GM18861 (cell line): Measurements from ENCODE around the gene P2RY2.
"Not testable (repeated sequence)": the region's sequence is repeated elsewhere in the genome, so short reads cannot be mapped to it uniquely, and the experiment has no call there.

ENCODE experiments used
- ATAC-seq: cut with Tn5 transposase; IDR thresholded peaks from one replicate; pipeline ENCODE4 v1.9.1; 2021; ENCODE audit not compliant: unreplicated experiment

P2RY2 gene

DNA sequence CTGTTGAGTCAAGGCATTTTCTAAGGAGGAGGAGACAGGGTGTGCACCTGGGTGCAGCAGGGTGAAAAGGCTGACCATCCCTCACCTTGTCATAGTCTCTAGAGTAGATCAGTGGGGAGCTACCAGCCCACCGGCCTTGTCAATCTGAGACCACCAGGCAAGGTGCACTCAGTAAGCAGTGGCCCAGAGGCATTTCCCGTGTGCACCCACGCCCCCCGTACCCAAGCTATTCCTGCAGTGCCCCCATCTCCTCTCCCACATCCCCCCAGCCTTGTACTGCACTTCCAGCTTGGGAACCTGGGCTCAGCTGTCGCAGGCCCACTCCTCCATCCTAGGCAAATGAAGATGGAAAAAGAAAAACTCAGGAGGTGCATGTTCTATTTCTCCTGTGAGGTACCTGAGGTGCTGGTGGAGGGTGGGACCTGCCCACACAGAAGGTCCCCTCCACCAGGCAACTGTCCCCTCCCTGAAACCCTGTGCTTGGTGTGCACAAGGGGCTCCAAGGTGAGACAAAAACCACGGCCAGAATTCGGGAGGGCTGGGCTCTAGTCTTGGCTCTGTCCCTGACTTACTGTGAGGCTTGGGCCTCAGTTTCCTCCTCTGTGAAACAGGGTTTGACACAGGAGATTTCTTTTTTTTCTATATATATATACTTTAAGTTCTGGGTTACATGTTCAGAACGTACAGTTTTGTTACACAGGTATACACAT lies 8.4 kb downstream of the P2RY2 start:
- no peak for ATAC-seq

DNA sequence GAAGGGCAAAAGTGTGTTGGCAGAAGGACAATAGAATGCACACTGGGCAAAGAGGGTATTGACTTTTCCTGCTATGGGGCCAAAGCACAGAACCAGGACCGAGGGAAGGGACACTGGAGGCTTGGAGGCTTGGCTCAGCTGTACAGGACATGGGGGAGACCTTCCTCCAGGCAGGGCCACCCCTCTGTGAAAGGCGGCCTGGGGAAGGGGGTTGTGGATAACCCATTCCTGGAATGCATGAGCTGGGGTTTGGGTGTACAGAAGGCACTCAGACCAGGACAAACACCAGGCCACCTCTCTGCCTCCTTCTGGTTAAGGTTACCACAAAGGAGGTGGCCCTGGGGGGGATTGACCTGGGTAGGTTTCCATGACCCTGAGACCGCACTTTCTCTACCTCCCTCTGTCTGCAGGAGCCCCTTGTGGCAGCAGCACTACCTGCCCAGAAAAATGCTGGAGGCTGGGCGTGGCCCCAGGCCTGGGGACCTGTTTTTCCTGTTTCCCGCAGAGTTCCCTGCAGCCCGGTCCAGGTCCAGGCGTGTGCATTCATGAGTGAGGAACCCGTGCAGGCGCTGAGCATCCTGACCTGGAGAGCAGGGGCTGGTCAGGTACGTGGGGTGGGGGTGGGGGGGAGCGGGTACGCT lies 9.6 kb downstream of the P2RY2 start:
- no peak for ATAC-seq

DNA sequence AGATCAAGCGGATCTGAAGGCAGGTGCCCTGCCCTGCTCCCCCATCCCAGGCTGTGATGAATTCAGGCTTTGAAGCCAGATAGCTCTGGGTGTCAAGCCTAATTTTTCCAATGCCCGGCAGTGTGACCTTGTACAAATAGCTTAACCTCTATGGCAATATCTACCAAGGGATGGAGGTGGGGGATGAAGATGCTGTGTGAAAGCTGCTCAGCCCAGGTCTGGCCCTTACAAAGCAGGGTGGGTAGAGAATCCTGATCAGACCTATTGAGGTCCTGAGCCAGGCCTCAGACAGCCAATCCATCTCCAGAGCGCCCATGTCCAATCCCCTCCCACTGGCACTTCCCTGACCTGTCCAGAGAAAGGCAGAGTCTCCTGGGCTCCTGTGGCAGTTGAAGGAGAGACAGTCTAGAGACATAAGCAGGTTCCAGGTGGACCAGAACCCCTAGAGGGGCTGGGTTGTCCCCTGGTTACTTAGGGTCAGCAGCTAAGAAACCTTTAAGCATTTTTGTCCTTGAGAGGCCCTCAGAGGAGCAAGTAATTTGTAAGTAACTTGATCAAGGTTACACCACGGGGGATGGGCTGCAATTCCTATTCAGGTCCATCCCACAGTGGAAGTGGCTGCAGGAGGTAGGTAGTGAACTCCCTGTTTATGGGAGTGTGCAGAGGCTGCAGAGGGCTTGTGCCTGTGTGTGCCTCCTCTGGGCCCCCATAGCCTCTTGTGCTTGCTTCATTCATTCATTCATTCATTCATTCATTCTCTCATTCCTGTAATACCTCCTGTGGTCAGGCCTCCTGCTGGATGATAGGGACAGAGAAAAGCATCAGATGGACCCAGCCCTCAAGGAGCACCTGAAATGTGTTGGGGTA lies 10.4 kb downstream of the P2RY2 start:
- ATAC-seq: no peak

DNA sequence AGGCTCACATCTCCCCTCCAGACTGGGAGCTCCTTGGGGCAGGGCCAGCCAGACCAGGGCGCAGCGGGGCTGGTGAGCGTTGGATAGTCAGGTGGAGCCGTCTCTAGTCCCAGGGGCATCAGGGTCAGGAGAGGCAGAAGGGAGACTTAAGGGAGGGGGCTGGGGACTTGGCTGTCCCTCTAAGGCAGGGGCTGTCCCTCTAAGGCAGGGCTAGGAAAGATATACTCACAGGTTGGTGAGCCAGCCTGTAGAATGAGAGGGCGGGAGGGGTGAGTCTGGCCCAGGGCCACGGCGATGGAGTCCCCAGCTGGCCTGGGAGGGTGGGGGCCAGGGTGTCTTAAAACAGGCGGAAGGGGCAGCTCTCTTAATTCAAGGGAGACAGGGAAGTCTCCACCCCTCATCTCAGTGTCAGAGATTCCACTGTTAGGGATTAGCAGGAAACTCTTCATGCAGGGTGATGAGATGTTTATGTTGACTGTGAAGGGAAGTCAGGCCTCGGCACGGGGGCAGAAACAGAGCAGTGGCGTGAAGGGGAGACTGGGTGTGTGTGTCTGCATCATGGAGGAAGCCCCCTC lies 11.3 kb downstream of the P2RY2 start:
- no peak for ATAC-seq

DNA sequence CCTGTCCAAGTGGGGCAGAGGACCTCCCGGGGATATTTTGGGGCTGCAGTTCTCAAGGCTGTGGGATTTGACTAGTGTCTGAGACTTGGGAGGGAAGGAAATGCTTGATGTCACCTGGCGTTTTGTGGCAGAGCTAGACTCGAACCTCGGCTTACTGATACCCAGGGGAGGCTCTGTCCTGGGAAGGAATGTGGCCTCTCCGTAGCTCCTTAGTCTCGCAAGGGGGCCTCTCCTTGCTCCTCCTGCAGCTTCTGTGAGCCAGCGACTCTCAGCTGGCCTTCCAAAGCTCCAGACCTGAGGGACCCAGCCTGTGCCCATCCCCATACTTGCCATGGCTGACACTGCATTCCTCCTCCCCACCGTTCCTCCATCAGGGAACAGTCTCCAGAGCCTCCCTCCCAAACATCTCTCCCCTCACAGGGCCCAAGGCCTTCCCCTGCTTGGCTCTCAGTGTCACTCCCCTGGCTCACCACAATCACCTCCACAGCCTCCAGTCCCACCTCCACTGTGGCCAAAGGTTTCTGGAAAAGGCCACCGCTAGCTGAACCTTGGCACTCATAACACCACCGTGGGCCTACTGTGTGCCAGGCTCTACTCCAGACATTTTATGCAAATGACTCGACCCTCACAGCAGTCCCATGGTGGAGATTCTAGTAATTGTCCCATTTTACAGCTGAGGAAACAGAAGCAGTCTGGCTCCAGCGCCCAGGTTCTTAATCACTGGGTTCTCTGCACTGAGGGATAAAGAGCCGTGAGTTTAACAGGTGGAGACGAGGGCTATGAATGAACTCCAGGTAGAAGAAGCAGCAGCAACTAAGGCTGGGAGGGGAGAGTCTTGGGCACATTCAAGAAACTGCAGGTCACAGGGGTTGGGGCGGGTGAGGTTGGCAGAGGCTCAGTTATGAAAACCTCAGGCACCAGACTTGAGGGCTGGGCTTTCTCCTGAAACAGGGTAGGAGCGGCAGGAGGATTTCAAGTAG lies 12.1 kb downstream of the P2RY2 start:
- no peak for ATAC-seq

DNA sequence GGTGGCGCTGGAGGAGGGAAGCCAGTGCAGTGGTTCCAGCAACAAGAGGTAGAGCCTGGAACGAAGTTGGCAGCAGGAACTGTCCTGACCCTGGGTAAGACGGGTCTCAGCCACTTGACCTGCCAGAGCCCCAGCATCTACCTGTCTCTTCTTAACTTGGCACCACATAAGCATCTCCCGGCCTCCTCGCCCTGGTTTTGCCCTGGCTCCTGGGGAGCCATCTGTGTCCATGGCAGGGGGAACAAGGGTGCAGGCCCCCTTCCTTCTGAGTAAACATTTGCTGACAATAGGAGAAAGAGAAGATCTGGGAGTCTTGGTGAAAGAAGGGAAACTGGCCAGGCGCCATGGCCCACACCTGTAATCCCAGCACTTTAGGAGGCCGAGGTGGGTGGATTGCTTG lies 12.8 kb downstream of the P2RY2 start:
- ATAC-seq: no peak

DNA sequence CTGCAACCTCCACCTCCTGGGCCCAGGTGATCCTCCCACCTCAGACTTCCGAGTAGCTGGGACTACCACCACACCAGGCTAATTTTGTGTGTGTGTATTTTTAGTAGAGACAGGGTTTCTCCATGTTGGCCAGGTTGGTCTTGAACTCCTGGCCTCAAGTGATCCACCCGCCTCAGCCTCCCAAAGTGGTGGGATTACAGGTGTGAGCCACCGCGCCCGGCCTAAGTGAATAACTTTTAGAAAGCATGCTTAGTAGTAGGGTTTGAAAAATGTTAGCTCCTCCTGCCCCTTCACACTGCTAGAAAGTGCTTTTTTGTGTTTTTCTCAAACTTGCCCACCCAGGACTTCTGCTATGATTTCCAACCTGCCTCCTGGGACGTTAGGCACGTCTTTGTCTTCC lies 14.4 kb downstream of the P2RY2 start:
- not testable (repeated sequence) for ATAC-seq

DNA sequence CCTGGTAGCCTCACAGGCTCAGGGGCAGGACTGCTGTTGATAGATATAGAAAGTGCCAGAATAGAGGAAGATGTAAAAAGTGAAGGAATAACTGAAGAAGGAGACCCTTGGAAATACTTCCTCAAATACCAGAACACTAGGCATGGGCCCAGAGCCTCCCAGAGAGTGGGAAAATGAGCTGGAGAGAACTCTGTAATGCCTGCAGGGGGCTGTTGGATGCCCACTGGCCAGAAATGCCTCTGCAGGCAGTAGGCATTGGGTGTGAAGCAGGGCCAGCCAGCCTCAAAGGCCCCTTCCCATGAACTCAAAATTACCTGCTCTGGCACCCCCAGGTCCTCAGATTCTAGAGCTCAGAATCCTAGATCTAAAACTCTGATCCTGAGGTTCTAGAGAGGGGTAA lies 15.1 kb downstream of the P2RY2 start:
- no peak for ATAC-seq

DNA sequence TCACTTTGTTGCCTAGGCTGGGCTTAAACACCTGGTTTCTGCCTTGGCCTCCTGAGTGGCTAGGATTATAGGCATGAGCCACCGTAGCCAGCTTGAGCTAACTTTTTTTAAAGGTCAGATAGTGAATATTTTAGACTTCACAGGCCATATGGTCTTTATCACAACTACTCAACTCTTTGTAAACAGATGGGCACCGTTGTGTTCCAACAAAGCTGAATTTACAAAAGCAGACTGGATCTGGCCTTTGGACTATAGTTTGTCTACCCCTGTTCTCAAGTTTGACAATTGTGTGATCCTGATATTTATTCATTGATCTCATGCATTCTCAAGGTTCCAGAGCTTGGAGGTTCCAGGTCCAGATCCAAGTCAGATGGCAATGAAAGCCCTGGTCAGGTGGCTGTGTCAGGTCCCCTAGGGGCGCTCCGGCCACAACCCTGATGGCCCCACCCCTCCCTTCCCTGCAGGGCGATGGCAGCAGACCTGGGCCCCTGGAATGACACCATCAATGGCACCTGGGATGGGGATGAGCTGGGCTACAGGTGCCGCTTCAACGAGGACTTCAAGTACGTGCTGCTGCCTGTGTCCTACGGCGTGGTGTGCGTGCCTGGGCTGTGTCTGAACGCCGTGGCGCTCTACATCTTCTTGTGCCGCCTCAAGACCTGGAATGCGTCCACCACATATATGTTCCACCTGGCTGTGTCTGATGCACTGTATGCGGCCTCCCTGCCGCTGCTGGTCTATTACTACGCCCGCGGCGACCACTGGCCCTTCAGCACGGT lies 15.8 kb downstream of the P2RY2 start:
- no peak for ATAC-seq

DNA sequence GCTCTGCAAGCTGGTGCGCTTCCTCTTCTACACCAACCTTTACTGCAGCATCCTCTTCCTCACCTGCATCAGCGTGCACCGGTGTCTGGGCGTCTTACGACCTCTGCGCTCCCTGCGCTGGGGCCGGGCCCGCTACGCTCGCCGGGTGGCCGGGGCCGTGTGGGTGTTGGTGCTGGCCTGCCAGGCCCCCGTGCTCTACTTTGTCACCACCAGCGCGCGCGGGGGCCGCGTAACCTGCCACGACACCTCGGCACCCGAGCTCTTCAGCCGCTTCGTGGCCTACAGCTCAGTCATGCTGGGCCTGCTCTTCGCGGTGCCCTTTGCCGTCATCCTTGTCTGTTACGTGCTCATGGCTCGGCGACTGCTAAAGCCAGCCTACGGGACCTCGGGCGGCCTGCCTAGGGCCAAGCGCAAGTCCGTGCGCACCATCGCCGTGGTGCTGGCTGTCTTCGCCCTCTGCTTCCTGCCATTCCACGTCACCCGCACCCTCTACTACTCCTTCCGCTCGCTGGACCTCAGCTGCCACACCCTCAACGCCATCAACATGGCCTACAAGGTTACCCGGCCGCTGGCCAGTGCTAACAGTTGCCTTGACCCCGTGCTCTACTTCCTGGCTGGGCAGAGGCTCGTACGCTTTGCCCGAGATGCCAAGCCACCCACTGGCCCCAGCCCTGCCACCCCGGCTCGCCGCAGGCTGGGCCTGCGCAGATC lies 16.5 kb downstream of the P2RY2 start:
- no peak for ATAC-seq

DNA sequence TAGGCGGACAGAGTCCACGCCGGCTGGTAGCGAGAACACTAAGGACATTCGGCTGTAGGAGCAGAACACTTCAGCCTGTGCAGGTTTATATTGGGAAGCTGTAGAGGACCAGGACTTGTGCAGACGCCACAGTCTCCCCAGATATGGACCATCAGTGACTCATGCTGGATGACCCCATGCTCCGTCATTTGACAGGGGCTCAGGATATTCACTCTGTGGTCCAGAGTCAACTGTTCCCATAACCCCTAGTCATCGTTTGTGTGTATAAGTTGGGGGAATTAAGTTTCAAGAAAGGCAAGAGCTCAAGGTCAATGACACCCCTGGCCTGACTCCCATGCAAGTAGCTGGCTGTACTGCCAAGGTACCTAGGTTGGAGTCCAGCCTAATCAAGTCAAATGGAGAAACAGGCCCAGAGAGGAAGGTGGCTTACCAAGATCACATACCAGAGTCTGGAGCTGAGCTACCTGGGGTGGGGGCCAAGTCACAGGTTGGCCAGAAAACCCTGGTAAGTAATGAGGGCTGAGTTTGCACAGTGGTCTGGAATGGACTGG lies 17.2 kb downstream of the P2RY2 start:
- no peak for ATAC-seq

DNA sequence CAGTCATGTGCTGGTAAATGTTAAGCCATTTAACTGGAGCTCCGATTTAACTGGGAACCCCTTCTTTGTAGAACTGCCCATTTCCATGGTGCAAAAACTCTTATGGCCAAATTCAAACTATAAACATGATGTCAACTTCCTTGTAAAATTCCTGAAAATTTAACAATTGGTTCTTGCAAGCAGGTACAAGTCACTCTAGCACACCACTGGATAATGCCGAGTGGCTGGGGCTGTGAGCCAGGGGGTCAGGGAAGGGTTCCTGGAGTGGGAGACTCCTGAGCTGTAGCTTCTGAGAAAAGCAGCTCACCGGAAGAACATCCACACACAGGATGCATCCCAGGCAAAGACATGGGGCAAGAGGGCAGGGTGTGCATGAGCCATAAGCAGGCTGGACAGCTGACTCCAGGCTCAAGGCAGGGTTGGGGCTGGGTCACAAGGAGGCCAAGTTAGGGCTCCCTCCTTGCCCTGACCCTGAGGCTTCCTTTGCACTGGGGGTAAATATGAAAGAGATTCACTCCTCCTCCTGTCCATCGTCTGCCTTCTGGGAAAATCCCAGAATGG lies 18.2 kb downstream of the P2RY2 start:
- no peak for ATAC-seq

DNA sequence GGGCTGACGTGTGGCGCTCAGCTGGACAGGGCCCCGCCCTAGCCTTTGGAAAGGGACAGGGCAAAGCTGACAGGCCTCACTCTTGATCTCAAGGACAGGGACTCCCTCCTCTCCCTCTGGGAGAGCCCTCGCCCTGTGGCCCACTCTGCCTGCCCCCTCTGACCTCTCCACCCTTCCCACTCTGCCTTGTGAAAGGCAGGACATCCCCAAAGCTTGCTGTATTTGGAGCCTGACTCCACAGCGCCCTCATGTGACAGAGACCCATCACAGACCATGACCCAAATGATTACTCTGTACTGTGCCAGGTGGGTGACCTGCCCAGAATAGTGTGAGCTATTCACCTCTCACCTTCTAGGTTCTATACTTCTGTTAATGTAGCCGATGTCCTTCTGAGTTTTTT lies 18.8 kb downstream of the P2RY2 start:
- ATAC-seq: no peak

DNA sequence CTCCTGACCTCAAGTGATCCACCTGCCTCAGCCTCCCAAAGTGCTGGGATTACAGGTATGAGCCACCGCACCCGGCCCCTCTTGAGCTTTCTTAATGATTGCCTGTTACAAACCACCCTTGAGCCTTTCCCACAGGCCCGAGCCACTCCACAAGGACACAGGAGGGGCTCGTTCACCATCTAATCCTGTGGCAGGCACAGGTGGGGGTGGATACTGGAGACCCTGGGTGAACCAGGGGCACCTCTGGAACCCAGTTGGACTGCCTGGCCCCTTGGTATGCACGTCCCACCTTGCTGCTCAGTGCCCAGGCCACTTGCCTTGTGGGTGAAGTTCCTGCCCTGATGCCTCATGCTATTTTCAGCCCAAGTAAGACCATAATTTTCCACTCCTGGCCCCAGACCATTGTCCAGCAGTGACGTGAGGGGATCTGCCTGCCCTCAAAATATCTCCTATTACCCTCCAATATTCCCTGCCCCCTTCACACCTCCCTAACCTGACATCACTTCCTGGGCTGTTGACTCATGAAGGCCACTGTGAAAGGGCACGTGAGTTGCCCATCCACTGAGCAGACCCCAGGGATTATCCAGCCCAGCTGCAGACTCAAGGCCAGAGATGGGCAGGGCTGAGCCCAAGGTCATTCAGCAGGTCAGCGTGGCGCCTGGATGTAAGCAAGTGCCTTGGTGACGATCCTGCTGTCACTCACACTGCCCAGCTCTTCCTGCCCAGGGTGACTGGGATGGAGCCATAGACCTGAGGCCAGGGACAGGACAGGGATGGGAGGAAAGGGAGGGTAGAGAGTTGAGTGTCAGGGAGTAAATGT lies 19.6 kb downstream of the P2RY2 start:
- no peak for ATAC-seq

DNA sequence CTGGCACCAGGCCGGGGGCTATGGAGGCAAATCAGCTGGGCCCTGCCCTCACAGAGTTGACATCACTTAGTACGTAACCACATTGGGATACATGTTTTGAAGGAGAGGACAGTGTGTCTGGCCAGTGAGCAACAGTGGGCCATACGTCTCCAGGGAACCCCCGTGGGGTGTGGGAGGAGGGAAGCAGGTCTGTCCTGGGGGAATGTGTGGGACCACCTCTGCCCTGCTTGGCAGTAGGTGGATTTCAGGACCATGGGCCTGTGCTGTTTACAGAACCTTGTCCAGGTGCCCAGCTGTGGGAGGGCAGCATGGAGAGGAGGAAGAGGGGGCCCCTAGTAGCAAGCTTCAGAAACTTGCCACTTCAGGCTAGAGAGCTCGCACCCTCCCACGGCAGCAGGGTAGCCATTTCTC lies 21.0 kb downstream of the P2RY2 start:
- no peak for ATAC-seq

DNA sequence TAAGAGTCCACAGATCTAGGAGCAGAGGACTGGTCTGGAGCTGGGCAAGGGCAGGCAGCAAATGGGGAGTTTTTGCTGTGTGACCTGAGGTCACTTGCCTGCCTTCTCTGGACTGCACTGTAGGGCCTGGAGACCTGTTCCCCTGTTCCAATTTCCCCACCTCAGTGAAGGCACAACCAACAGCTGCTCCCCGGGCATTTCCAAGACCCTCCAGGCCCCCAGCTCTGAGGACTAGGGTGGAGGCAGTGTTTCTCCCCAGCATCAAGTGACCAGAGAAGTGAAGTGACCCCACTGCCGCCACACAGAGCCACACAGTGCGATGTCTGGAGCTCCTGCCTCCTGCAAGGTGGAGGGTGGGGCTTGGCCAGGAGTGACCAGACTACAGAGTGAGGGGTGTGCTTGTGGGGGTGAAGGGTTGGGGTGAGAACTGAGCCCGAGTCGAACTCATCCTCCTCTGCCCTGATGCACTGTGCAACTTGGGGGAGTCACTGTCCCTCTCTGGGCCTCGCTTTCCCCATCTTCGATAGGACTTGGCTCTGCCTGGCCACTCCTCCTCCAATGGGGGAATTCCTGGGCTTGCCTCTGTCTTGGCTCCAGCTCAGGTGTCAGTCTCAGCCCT lies 21.6 kb downstream of the P2RY2 start:
- no peak for ATAC-seq

DNA sequence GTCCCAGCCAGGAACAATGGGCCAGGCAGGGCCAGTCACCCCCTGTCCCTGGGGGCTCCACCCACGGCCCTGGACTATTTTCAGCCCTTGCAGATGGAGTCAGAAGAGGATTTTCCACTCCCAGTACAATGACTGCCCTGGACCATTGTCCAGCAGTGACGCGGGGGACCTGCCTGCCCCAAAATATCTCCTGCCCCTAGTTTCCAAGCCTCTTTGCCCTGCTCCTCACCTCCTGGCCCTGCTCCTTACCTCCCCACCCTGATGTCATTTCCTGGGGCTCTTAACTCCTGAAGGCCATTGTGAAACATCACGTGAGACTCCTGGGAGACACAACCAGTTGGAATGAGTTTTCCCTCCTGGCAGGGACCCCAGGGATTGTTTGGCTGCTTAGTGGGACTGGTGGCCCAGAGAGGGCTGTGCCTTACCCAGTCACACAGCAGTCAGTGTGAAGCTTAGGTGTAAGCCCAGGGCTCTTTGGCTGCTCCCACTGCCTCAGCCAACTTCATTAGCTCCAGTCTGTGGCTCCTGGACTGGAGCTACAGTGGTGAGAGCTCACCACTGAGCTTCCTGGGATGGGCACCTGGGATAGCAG lies 22.2 kb downstream of the P2RY2 start:
- ATAC-seq: no peak
